Keratinocyte (primary cell): Measurements from ENCODE around the gene FOXE3. TPM values are rescaled to one million over a fixed set of nuclear protein-coding genes. Genes with fewer than 3 reads are reported as not detected.

Experiments
- DNase-seq: peaks from one replicate; pipeline ENCODE4 v3.0.0-alpha.2; 2011; ENCODE audit warnings: low read depth, missing footprints, low spot score
- FAIRE-seq: peaks from 2 replicates; lab custom pipeline; 2011; peaks lifted over from hg19 to GRCh38; lab: Jason Lieb, UNC
- H2AFZ ChIP-seq: 2 replicates; pipeline ENCODE4 v1.6.0; 2012; ENCODE audit warnings: low read length, control low read depth, inconsistent platforms; ENCODE audit not compliant: control insufficient read depth
- H3K27ac ChIP-seq: 2 replicates; pipeline ENCODE4 v1.5.1; 2011; ENCODE audit warnings: low read length; ENCODE audit not compliant: control insufficient read depth, insufficient read depth
- H3K27me3 ChIP-seq: 3 replicates; pipeline ENCODE4 v1.6.0; 2011; ENCODE audit warnings: low read length; ENCODE audit not compliant: control insufficient read depth, insufficient read depth; ENCODE audit errors: extremely low read depth
- H3K36me3 ChIP-seq, 2 experiments: 2 replicates in 1 of 2; 3 replicates in 1 of 2; pipeline ENCODE4 v1.5.1; 2011; ENCODE audit warnings: low read length in 2 of 2, mild to moderate bottlenecking in 1 of 2; ENCODE audit not compliant: control insufficient read depth in 2 of 2, insufficient read depth in 2 of 2; ENCODE audit errors: extremely low read depth in 1 of 2
- H3K4me1 ChIP-seq: 3 replicates; pipeline ENCODE4 v1.5.1; 2011; ENCODE audit warnings: low read length; ENCODE audit not compliant: control insufficient read depth, insufficient read depth; ENCODE audit errors: extremely low read depth
- H3K4me2 ChIP-seq: 3 replicates; pipeline ENCODE4 v1.6.0; 2011; ENCODE audit warnings: low read depth, low read length; ENCODE audit not compliant: control insufficient read depth, insufficient read depth; ENCODE audit errors: extremely low read depth
- H3K4me3 ChIP-seq, 3 experiments: fragments of 200-600 bp in 1 of 3; sonication (generic) in 1 of 3; 2 replicates in 2 of 3; 3 replicates in 1 of 3; pipeline ENCODE4 v1.5.1; 2011 to 2016; ENCODE audit warnings: low read length in 3 of 3, mild to moderate bottlenecking in 3 of 3, control low read depth in 2 of 3, inconsistent platforms in 1 of 3, low read depth in 1 of 3, mixed read lengths in 1 of 3, mixed run types in 1 of 3, moderate library complexity in 1 of 3; ENCODE audit not compliant: control insufficient read depth in 2 of 3, insufficient read depth in 2 of 3; ENCODE audit errors: extremely low read depth in 1 of 3
- H3K79me2 ChIP-seq: 2 replicates; pipeline ENCODE4 v1.6.0; 2012; ENCODE audit warnings: low read length; ENCODE audit not compliant: control insufficient read depth, insufficient read depth
- H3K9ac ChIP-seq: 3 replicates; pipeline ENCODE4 v1.6.0; 2011; ENCODE audit warnings: low read length; ENCODE audit not compliant: control insufficient read depth, insufficient read depth; ENCODE audit errors: extremely low read depth
- H3K9me1 ChIP-seq: 3 replicates; pipeline ENCODE4 v1.6.0; 2011; ENCODE audit warnings: low read length; ENCODE audit not compliant: control insufficient read depth, insufficient read depth; ENCODE audit errors: extremely low read depth
- H3K9me3 ChIP-seq: 2 replicates; pipeline ENCODE4 v1.5.1; 2012; ENCODE audit warnings: low read depth, low read length; ENCODE audit not compliant: control insufficient read depth
- H4K20me1 ChIP-seq: 3 replicates; pipeline ENCODE4 v1.6.0; 2011; ENCODE audit warnings: low read length; ENCODE audit not compliant: control insufficient read depth, insufficient read depth; ENCODE audit errors: extremely low read depth
- CTCF ChIP-seq, 3 experiments: IDR thresholded peaks in 1 of 3; conservative IDR thresholded peaks in 1 of 3; optimal IDR thresholded peaks in 1 of 3; 2 replicates in 2 of 3; 3 replicates in 1 of 3; pipeline versions ENCODE3 to v1.5.1; 2011; ENCODE audit warnings: low read length in 3 of 3, mild to moderate bottlenecking in 3 of 3, moderate library complexity in 2 of 3, control low read depth in 1 of 3, inconsistent platforms in 1 of 3; ENCODE audit not compliant: insufficient read depth in 2 of 3; ENCODE audit errors: extremely low read depth in 1 of 3
- EZH2 ChIP-seq: IDR thresholded peaks from one replicate; pipeline ENCODE4 v1.6.1; 2012; ENCODE audit warnings: inconsistent platforms, mild to moderate bottlenecking, low read length, moderate library complexity
- dilution Hi-C: fragments of 300-500 bp; cut with MboI; formaldehyde crosslinking; loops from one replicate; pipeline ENCODE4 v1.7.0; 2020; ENCODE audit warnings: low sequenced_read_pairs; ENCODE audit not compliant: extremely low pct_ligation_motif_present
- polyA plus RNA-seq, 5 experiments: library from polyadenylated mRNA; depleted of rRNA in 3 of 5; stranded (reverse) in 3 of 5; stranded (forward) in 1 of 5; unstranded in 1 of 5; fragments of >200 nt; gene quantifications; 1 replicate in 1 of 5; 2 replicates in 3 of 5; 3 replicates in 1 of 5; pipeline versions ENCODE4 v1.2.1 to v1.2.3, GENCODE V29; 2011 to 2012; ENCODE audit warnings: missing spikeins in 2 of 5, low read depth in 1 of 5, low replicate concordance in 1 of 5

Gene FOXE3
- polyA plus RNA-seq, 1 donor (not counting 4 experiments of a cell fraction or from before 2014, with no cell fraction given), result not detected

- FAIRE-seq (no peak), DNase-seq (peak; percentile 9)
- Histone ChIP-seq H2AFZ (no peak overlapping the region), H3K79me2 (no peaks in the 10 kb centered on the region), H3K4me1 (peaks cover 10% of the 10 kb centered on the region), H3K9me1 (no peaks in the 10 kb centered on the region), H3K27ac (no peak overlapping the region), H3K36me3 (no peaks in the 10 kb centered on the region), H3K4me3 (no peak overlapping the region), H3K27me3 (no peaks in the 10 kb centered on the region), H4K20me1 (no peaks in the 10 kb centered on the region), H3K9ac (no peak overlapping the region), H3K9me3 (no peaks in the 10 kb centered on the region), H3K4me2 (no peak overlapping the region)
- dilution Hi-C loops, result no loop called here
- TF ChIP-seq CTCF (optimal IDR thresholded peaks at IDR 0.05 in 1 of 3, IDR thresholded peaks at IDR 0.05 in 1 of 3, conservative IDR thresholded peaks at IDR 0.05 in 1 of 3; ENCODE audit: extremely low read depth in 1 of 3, insufficient read depth in 2 of 3, low read length in 3 of 3) (no peak), EZH2 (no peak)
Observed at GRCh38 chr1:47407481-47407880, 8.6 kb upstream of the FOXE3 start.

DNA sequence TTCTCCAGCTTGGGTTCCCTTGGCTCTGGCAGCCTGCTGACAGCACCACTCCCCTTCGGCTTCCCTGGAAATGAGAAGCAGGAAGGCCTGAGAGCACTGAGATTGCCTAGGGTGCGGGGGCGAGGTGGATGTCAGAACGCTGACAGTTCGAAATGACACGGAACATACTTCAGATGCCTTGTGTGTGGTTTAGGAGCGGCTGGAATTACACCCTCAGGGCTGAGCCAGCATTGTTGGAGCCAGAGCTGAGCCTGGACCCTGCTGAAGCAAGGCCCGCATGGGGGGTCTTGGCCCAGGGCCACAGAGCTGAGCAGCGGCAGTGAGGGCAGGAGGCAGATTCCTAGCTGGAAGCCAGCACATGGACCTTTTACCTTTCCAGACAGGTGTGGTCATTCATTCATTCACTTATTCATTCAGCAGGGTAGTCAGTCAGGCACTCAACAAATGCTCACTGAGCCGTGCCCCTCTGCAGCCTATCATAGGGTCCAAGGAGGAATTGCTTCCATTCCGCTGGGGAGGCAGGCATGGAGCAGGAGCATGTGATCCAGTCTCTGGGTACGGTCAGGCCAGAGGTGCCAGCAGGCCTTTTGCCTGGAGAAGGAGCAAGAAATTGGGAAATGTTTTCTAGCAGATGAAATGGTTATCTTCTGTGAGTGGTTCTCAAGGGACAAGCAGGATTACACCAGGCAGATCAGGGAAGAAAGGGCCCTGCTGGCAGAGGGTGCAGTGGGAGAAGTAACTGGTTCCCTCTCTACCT, 6.6 kb upstream of the FOXE3 start:
- H3K36me3 ChIP-seq, result no peaks in the 10 kb centered on the region
- H3K27ac ChIP-seq, result no peak overlapping the region
- H3K4me1 ChIP-seq, result peaks cover 10% of the 10 kb centered on the region
- no peaks in the 10 kb centered on the region for H3K9me3 ChIP-seq
- no peaks in the 10 kb centered on the region for H3K27me3 ChIP-seq
- dilution Hi-C loops, result no loop called here
- no peaks in the 10 kb centered on the region for H3K9me1 ChIP-seq
- FAIRE-seq (peak; percentile 80), DNase-seq (no peak)
- H3K4me3 ChIP-seq, result no peak overlapping the region
- no peak for TF ChIP-seq CTCF (optimal IDR thresholded peaks at IDR 0.05 in 1 of 3, IDR thresholded peaks at IDR 0.05 in 1 of 3, conservative IDR thresholded peaks at IDR 0.05 in 1 of 3; ENCODE audit: extremely low read depth in 1 of 3, insufficient read depth in 2 of 3, low read length in 3 of 3)
- TF ChIP-seq EZH2, result no peak
- no peaks in the 10 kb centered on the region for H4K20me1 ChIP-seq
- no peak overlapping the region for H3K9ac ChIP-seq
- H2AFZ ChIP-seq, result no peak overlapping the region
- peak overlapping the region; percentile 31 for H3K4me2 ChIP-seq
- H3K79me2 ChIP-seq, result no peaks in the 10 kb centered on the region
